Hepatocyte (in vitro differentiated cells): Measurements from ENCODE around the gene PHETA1.

Experiments
- CTCF ChIP-seq: fragments of 200-600 bp; sonication (generic); IDR thresholded peaks from 2 replicates; pipeline ENCODE4 v1.5.1; 2016; ENCODE audit warnings: antibody characterized with exemption, mild to moderate bottlenecking; ENCODE audit not compliant: poor library complexity
- EZH2 ChIP-seq: fragments of 200-600 bp; sonication (generic); IDR thresholded peaks from 2 replicates; pipeline ENCODE4 v1.6.1; 2016; ENCODE audit warnings: antibody characterized with exemption, mild to moderate bottlenecking, borderline replicate concordance

DNA sequence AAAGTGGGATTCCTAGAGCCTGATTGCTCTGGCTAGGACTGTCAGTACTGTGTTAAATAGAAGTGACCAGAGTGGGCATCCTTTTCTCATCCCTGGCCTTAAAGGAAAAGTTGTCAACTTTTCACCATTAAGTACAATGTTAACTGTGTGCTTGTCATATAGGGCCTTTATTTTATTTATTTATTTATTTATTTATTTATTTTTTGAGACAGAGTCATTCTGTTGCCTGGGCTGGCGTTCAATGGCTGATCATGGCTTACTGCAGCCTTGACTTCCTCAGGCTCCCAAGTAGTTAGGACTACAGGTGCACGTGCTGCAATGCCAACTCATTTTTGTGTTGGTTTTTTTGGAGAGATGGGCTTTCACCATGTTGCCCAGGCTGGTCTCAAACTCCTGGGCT lies 48.4 kb upstream of the PHETA1 start:
- TF ChIP-seq CTCF (no peak), EZH2 (no peak)
